GM23338 (cell line): ENCODE measurements around the gene P2RY8. TPM values are rescaled to one million over a fixed set of nuclear protein-coding genes. Genes with fewer than 3 reads are reported as not detected.

Source experiments
- ATAC-seq: fragments of 200-7000 bp; cut with Tn5 transposase; 3 replicates; pipeline ENCODE4 v1.9.1; 2020
- DNase-seq: peaks from one replicate; pipeline ENCODE4 v3.0.0-alpha.2; 2015; ENCODE audit warnings: low spot score
- H2AFZ ChIP-seq: fragments of 200-600 bp; sonication (generic); 2 replicates; pipeline ENCODE4 v1.8.0; 2016; ENCODE audit warnings: antibody characterized with exemption, mild to moderate bottlenecking, moderate library complexity
- H3F3A ChIP-seq: fragments of 200-600 bp; sonication (generic); replicated peaks from 2 replicates; pipeline ENCODE4 v1.8.0; 2017; ENCODE audit warnings: antibody characterized with exemption, mixed run types, low read depth
- H3K27ac ChIP-seq: fragments of 200-600 bp; sonication (generic); 2 replicates; pipeline ENCODE4 v1.6.1; 2016; ENCODE audit warnings: low read depth
- H3K27me3 ChIP-seq: fragments of 200-600 bp; sonication (generic); 2 replicates; pipeline ENCODE4 v1.8.0; 2016; ENCODE audit warnings: mild to moderate bottlenecking, mixed run types, moderate library complexity; ENCODE audit not compliant: insufficient read depth
- H3K36me3 ChIP-seq: fragments of 200-600 bp; sonication (generic); 2 replicates; pipeline ENCODE4 v1.8.0; 2016; ENCODE audit warnings: mild to moderate bottlenecking; ENCODE audit not compliant: insufficient read depth
- H3K4me1 ChIP-seq: fragments of 200-600 bp; sonication (generic); 2 replicates; pipeline ENCODE4 v1.8.0; 2016; ENCODE audit warnings: mild to moderate bottlenecking, moderate library complexity; ENCODE audit not compliant: insufficient read depth
- H3K4me2 ChIP-seq: fragments of 200-600 bp; sonication (generic); 2 replicates; pipeline ENCODE4 v1.7.1; 2017; ENCODE audit warnings: mixed run types
- H3K4me3 ChIP-seq: fragments of 200-600 bp; sonication (generic); 2 replicates; pipeline ENCODE4 v1.6.1; 2016; ENCODE audit warnings: mixed run types
- H3K79me2 ChIP-seq: fragments of 200-600 bp; sonication (generic); replicated peaks from 2 replicates; pipeline ENCODE4 v1.8.0; 2017; ENCODE audit warnings: mild to moderate bottlenecking; ENCODE audit not compliant: insufficient read depth
- H3K9me2 ChIP-seq: fragments of 200-600 bp; sonication (generic); 2 replicates; pipeline ENCODE4 v1.8.0; 2017; ENCODE audit not compliant: insufficient read depth
- H4K20me1 ChIP-seq: fragments of 200-600 bp; sonication (generic); replicated peaks from 2 replicates; pipeline ENCODE4 v1.8.0; 2017; ENCODE audit warnings: mild to moderate bottlenecking; ENCODE audit not compliant: insufficient read depth
- H3K27ac Mint-ChIP-seq: 2 replicates; pipeline ENCODE4 v1.8.0; 2020; ENCODE audit warnings: inconsistent platforms, mild to moderate bottlenecking, moderate library complexity, mixed read lengths
- H3K27me3 Mint-ChIP-seq: 3 replicates; pipeline ENCODE4 v1.8.0; 2022; ENCODE audit warnings: low read depth, mild to moderate bottlenecking, moderate library complexity, mixed read lengths, inconsistent platforms; ENCODE audit not compliant: insufficient read depth, poor library complexity
- H3K36me3 Mint-ChIP-seq: 3 replicates; pipeline ENCODE4 v1.8.0; 2021; ENCODE audit warnings: low read depth, mild to moderate bottlenecking, inconsistent platforms, moderate library complexity, mixed read lengths
- H3K4me1 Mint-ChIP-seq: 3 replicates; pipeline ENCODE4 v1.8.0; 2020; ENCODE audit warnings: mild to moderate bottlenecking, inconsistent platforms, mixed read lengths
- H3K4me3 Mint-ChIP-seq: 3 replicates; pipeline ENCODE4 v1.8.0; 2021; ENCODE audit warnings: moderate library complexity, mild to moderate bottlenecking, inconsistent platforms, mixed read lengths
- H3K9me3 Mint-ChIP-seq: 3 replicates; pipeline ENCODE4 v1.8.0; 2020; ENCODE audit warnings: moderate library complexity, mild to moderate bottlenecking, inconsistent platforms, mixed read lengths
- EZH2 ChIP-seq: fragments of 200-600 bp; sonication (generic); IDR thresholded peaks from one replicate; pipeline ENCODE4 v1.8.0; 2017; ENCODE audit warnings: antibody characterized with exemption, mild to moderate bottlenecking, low read depth; ENCODE audit not compliant: unreplicated experiment
- EZH2phosphoT487 ChIP-seq: fragments of 200-600 bp; sonication (generic); IDR thresholded peaks from one replicate; pipeline ENCODE4 v1.8.1; 2018; ENCODE audit warnings: antibody characterized with exemption; ENCODE audit not compliant: unreplicated experiment
- NANOG ChIP-seq: IDR thresholded peaks from 2 replicates; pipeline ENCODE4 v1.6.1; 2016; ENCODE audit warnings: antibody characterized with exemption, borderline replicate concordance
- POLR2AphosphoS5 ChIP-seq: IDR thresholded peaks from 2 replicates; pipeline ENCODE4 v1.6.1; 2016; ENCODE audit warnings: antibody characterized with exemption, low read depth
- STAT1 ChIP-seq: IDR thresholded peaks from one replicate; pipeline ENCODE4 v1.6.1; 2016; ENCODE audit warnings: antibody characterized with exemption; ENCODE audit not compliant: unreplicated experiment
- ZNF114 ChIP-seq: fragments of 250-450 bp; sonication (Bioruptor Pico); IDR thresholded peaks from 2 replicates; pipeline ENCODE4 v1.5.0; 2020; ENCODE audit warnings: mild to moderate bottlenecking, moderate library complexity
- ZNF331 ChIP-seq: fragments of 250-450 bp; sonication (Bioruptor Pico); IDR thresholded peaks from 2 replicates; pipeline ENCODE4 v1.5.0; 2020; ENCODE audit warnings: low read depth, mild to moderate bottlenecking, moderate library complexity
- polyA plus RNA-seq: library from polyadenylated mRNA; unstranded; fragments of >200 nt; fragmentation: Nextera tagmentation; extraction: Ambion mirVana; gene quantifications from 2 replicates; pipeline ENCODE4 v1.2.1, GENCODE V29; 2016
- total RNA-seq: library from RNA; depleted of rRNA; stranded (reverse); fragments of >200 nt; shearing (Covaris generic); gene quantifications from 2 replicates; pipeline ENCODE4 v1.2.3, GENCODE V29; 2014
- TF ChIP-seq, protein P1 (sequence below): fragments of 250-450 bp; sonication (Bioruptor Pico); IDR thresholded peaks from 2 replicates; pipeline ENCODE4 v1.5.0; 2020; ENCODE audit warnings: mild to moderate bottlenecking, moderate library complexity
- TF ChIP-seq, protein P2 (sequence below): IDR thresholded peaks from 2 replicates; pipeline ENCODE4 v1.6.1; 2016; ENCODE audit warnings: antibody characterized with exemption
- TF ChIP-seq, protein P3 (sequence below): IDR thresholded peaks from one replicate; pipeline ENCODE4 v1.6.1; 2018; ENCODE audit warnings: antibody characterized with exemption; ENCODE audit not compliant: unreplicated experiment

Gene P2RY8
- total and polyA plus RNA-seq, 2 experiments from 2014 or later: 0.24 TPM; not detected in 1

- TF ChIP-seq, protein P1, sequence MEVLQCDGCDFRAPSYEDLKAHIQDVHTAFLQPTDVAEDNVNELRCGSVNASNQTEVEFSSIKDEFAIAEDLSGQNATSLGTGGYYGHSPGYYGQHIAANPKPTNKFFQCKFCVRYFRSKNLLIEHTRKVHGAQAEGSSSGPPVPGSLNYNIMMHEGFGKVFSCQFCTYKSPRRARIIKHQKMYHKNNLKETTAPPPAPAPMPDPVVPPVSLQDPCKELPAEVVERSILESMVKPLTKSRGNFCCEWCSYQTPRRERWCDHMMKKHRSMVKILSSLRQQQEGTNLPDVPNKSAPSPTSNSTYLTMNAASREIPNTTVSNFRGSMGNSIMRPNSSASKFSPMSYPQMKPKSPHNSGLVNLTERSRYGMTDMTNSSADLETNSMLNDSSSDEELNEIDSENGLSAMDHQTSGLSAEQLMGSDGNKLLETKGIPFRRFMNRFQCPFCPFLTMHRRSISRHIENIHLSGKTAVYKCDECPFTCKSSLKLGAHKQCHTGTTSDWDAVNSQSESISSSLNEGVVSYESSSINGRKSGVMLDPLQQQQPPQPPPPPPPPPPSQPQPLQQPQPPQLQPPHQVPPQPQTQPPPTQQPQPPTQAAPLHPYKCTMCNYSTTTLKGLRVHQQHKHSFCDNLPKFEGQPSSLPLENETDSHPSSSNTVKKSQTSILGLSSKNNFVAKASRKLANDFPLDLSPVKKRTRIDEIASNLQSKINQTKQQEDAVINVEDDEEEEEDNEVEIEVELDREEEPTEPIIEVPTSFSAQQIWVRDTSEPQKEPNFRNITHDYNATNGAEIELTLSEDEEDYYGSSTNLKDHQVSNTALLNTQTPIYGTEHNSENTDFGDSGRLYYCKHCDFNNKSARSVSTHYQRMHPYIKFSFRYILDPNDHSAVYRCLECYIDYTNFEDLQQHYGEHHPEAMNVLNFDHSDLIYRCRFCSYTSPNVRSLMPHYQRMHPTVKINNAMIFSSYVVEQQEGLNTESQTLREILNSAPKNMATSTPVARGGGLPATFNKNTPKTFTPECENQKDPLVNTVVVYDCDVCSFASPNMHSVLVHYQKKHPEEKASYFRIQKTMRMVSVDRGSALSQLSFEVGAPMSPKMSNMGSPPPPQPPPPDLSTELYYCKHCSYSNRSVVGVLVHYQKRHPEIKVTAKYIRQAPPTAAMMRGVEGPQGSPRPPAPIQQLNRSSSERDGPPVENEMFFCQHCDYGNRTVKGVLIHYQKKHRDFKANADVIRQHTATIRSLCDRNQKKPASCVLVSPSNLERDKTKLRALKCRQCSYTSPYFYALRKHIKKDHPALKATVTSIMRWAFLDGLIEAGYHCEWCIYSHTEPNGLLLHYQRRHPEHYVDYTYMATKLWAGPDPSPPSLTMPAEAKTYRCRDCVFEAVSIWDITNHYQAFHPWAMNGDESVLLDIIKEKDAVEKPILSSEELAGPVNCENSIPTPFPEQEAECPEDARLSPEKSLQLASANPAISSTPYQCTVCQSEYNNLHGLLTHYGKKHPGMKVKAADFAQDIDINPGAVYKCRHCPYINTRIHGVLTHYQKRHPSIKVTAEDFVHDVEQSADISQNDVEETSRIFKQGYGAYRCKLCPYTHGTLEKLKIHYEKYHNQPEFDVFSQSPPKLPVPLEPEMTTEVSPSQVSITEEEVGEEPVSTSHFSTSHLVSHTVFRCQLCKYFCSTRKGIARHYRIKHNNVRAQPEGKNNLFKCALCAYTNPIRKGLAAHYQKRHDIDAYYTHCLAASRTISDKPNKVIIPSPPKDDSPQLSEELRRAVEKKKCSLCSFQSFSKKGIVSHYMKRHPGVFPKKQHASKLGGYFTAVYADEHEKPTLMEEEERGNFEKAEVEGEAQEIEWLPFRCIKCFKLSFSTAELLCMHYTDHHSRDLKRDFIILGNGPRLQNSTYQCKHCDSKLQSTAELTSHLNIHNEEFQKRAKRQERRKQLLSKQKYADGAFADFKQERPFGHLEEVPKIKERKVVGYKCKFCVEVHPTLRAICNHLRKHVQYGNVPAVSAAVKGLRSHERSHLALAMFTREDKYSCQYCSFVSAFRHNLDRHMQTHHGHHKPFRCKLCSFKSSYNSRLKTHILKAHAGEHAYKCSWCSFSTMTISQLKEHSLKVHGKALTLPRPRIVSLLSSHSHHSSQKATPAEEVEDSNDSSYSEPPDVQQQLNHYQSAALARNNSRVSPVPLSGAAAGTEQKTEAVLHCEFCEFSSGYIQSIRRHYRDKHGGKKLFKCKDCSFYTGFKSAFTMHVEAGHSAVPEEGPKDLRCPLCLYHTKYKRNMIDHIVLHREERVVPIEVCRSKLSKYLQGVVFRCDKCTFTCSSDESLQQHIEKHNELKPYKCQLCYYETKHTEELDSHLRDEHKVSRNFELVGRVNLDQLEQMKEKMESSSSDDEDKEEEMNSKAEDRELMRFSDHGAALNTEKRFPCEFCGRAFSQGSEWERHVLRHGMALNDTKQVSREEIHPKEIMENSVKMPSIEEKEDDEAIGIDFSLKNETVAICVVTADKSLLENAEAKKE (CRISPR knock-in tag): no peak
- TF ChIP-seq ZNF331 (CRISPR knock-in tag) (no peak), EZH2 (no peak)
Measured at GRCh38 chrX:1555370-1555769, 18.4 kb upstream of the P2RY8 start (continued).

DNA sequence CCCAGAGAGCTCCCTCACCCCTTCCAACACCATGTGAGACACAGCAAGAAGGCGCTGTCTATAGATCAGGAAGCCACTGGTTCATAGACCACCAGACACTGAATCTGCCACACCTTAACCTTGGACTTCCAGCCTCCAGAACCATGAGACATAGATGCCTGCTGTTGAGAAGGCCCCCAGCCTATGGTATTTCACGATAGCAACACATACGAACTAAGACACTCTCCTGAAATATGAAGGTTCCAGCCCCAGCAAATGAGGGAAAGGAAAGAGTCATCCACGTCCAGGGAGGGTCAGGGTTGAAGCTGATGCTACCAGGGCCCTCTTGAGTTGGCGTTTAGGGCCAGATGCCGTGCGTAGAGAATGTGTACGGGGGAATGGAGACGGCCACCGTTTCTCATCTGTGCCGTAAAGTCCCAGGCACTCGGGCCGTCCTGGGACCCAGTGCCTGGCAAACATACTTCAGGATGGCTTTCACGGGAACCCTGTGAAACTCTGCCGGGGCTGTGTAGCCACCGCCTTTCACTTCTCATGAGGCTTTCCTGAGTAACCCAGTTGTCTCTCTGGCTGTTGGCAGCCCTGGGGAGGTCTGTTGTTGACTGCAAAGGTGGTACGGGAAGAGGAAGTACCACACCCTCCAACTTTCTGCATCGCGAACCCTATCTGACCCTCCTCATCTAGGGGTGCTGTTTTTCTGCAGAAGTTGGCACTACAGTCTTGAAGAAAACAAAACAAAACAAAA, 17.7 kb upstream of the P2RY8 start:
- Histone ChIP-seq H3K27ac (no peak overlapping the region), H2AFZ (no peak overlapping the region), H3K27me3 (no peaks in the 10 kb centered on the region), H3K36me3 (no peaks in the 10 kb centered on the region), H3K4me3 (no peak overlapping the region), H3K79me2 (no peaks in the 10 kb centered on the region), H4K20me1 (no peaks in the 10 kb centered on the region), H3K4me2 (no peak overlapping the region), H3K4me1 (no peaks in the 10 kb centered on the region), H3K9me2 (no peaks in the 10 kb centered on the region), H3F3A (no peaks in the 10 kb centered on the region)
- peaks cover 6% of the 10 kb centered on the region for H3K27me3 Mint-ChIP-seq
- no peak overlapping the region for H3K27ac Mint-ChIP-seq
- no peak overlapping the region for H3K4me3 Mint-ChIP-seq
- DNase-seq (no peak), ATAC-seq (no peak)
- H3K4me1 Mint-ChIP-seq: no peaks in the 10 kb centered on the region
- H3K36me3 Mint-ChIP-seq: peaks cover 16% of the 10 kb centered on the region
- peaks cover 81% of the 10 kb centered on the region for H3K9me3 Mint-ChIP-seq
- TF ChIP-seq ZNF331 (CRISPR knock-in tag) (no peak), NANOG (no peak), POLR2AphosphoS5 (no peak), EZH2phosphoT487 (no peak), ZNF114 (CRISPR knock-in tag) (no peak), STAT1 (no peak)
- TF ChIP-seq, protein P2, sequence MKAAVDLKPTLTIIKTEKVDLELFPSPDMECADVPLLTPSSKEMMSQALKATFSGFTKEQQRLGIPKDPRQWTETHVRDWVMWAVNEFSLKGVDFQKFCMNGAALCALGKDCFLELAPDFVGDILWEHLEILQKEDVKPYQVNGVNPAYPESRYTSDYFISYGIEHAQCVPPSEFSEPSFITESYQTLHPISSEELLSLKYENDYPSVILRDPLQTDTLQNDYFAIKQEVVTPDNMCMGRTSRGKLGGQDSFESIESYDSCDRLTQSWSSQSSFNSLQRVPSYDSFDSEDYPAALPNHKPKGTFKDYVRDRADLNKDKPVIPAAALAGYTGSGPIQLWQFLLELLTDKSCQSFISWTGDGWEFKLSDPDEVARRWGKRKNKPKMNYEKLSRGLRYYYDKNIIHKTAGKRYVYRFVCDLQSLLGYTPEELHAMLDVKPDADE: no peak
- TF ChIP-seq, protein P3, sequence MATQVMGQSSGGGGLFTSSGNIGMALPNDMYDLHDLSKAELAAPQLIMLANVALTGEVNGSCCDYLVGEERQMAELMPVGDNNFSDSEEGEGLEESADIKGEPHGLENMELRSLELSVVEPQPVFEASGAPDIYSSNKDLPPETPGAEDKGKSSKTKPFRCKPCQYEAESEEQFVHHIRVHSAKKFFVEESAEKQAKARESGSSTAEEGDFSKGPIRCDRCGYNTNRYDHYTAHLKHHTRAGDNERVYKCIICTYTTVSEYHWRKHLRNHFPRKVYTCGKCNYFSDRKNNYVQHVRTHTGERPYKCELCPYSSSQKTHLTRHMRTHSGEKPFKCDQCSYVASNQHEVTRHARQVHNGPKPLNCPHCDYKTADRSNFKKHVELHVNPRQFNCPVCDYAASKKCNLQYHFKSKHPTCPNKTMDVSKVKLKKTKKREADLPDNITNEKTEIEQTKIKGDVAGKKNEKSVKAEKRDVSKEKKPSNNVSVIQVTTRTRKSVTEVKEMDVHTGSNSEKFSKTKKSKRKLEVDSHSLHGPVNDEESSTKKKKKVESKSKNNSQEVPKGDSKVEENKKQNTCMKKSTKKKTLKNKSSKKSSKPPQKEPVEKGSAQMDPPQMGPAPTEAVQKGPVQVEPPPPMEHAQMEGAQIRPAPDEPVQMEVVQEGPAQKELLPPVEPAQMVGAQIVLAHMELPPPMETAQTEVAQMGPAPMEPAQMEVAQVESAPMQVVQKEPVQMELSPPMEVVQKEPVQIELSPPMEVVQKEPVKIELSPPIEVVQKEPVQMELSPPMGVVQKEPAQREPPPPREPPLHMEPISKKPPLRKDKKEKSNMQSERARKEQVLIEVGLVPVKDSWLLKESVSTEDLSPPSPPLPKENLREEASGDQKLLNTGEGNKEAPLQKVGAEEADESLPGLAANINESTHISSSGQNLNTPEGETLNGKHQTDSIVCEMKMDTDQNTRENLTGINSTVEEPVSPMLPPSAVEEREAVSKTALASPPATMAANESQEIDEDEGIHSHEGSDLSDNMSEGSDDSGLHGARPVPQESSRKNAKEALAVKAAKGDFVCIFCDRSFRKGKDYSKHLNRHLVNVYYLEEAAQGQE: no peak
